PFSK-1 (cell line): Measurements from ENCODE around the gene TRAPPC5.

ENCODE experiments used
- FOXP2 ChIP-seq: optimal IDR thresholded peaks from 2 replicates; pipeline ENCODE3; 2011; ENCODE audit warnings: borderline replicate concordance, control low read depth, inconsistent platforms; ENCODE audit not compliant: insufficient read depth; ENCODE audit errors: extremely low read length, extremely low read depth
- POLR2AphosphoS5 ChIP-seq: IDR thresholded peaks from 2 replicates; pipeline ENCODE4 v1.6.1; 2012; ENCODE audit warnings: low read depth, mild to moderate bottlenecking, control low read depth, low read length, moderate library complexity
- TF ChIP-seq, protein P1 (sequence below), 2 experiments: IDR thresholded peaks; 2 replicates each; pipeline versions ENCODE4 v1.6.1 to v1.8.0; 2011 to 2012; ENCODE audit warnings: low read depth in 2 of 2, low read length in 2 of 2, control low read depth in 1 of 2, inconsistent platforms in 1 of 2, mild to moderate bottlenecking in 1 of 2, moderate library complexity in 1 of 2; ENCODE audit not compliant: insufficient read depth in 1 of 2

- no peak for TF ChIP-seq POLR2AphosphoS5
- no peak for TF ChIP-seq FOXP2
- TF ChIP-seq, protein P1, sequence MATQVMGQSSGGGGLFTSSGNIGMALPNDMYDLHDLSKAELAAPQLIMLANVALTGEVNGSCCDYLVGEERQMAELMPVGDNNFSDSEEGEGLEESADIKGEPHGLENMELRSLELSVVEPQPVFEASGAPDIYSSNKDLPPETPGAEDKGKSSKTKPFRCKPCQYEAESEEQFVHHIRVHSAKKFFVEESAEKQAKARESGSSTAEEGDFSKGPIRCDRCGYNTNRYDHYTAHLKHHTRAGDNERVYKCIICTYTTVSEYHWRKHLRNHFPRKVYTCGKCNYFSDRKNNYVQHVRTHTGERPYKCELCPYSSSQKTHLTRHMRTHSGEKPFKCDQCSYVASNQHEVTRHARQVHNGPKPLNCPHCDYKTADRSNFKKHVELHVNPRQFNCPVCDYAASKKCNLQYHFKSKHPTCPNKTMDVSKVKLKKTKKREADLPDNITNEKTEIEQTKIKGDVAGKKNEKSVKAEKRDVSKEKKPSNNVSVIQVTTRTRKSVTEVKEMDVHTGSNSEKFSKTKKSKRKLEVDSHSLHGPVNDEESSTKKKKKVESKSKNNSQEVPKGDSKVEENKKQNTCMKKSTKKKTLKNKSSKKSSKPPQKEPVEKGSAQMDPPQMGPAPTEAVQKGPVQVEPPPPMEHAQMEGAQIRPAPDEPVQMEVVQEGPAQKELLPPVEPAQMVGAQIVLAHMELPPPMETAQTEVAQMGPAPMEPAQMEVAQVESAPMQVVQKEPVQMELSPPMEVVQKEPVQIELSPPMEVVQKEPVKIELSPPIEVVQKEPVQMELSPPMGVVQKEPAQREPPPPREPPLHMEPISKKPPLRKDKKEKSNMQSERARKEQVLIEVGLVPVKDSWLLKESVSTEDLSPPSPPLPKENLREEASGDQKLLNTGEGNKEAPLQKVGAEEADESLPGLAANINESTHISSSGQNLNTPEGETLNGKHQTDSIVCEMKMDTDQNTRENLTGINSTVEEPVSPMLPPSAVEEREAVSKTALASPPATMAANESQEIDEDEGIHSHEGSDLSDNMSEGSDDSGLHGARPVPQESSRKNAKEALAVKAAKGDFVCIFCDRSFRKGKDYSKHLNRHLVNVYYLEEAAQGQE (IDR thresholded peaks at IDR 0.05; ENCODE audit: insufficient read depth in 1 of 2, low read depth in 2 of 2, low read length in 2 of 2): no peak
These were observed 18.4 kb downstream of the TRAPPC5 start for GRCh38 chr19:7699003-7699402.
